Astrocyte of the spinal cord (primary cell): ENCODE data around the gene LYPD6B.
"Not testable (repeated sequence)": the region's sequence is repeated elsewhere in the genome, so short reads cannot be mapped to it uniquely, and the experiment has no call there.

ENCODE experiments used
- DNase-seq: peaks from one replicate; pipeline ENCODE4 v3.0.0; 2011; ENCODE audit warnings: low read depth, low spot score
- H3K4me3 ChIP-seq: 2 replicates; pipeline ENCODE4 v1.5.1; 2011; ENCODE audit warnings: low read depth, mild to moderate bottlenecking, low read length, moderate library complexity
- CTCF ChIP-seq: IDR thresholded peaks from 2 replicates; pipeline ENCODE4 v1.5.1; 2012; ENCODE audit warnings: low read depth, mild to moderate bottlenecking, low read length, inconsistent platforms
- in situ Hi-C: cut with HindIII; loops from 2 replicates; pipeline ENCODE4 v1.10.0; 2017; ENCODE audit warnings: low sequenced_read_pairs

LYPD6B gene

GRCh38 chr2:149236410-149236809 is 197.9 kb downstream of the LYPD6B start:
- DNase-seq, result no peak
- in situ Hi-C loops, result no loop called here
- TF ChIP-seq CTCF, result no peak
- H3K4me3 ChIP-seq, result no peak overlapping the region

- in situ Hi-C loops, result no loop called here
- DNase-seq, result no peak
- no peak for TF ChIP-seq CTCF
- H3K4me3 ChIP-seq, result no peak overlapping the region
These were observed 207.7 kb downstream of the LYPD6B start for GRCh38 chr2:149246186-149246585.

- H3K4me3 ChIP-seq, in situ Hi-C loops, DNase-seq: not testable (repeated sequence)
These were observed 212.9 kb downstream of the LYPD6B start for GRCh38 chr2:149251436-149251835.

GRCh38 chr2:149256877-149257276 is 218.4 kb downstream of the LYPD6B start:
- DNase-seq, in situ Hi-C loops, H3K4me3 ChIP-seq: not testable (repeated sequence)

GRCh38 chr2:149258531-149258930 is 220.0 kb downstream of the LYPD6B start:
- TF ChIP-seq CTCF, result no peak
- no peak for DNase-seq
- no peak overlapping the region for H3K4me3 ChIP-seq
- in situ Hi-C loops, result no loop called here

GRCh38 chr2:149259136-149259535 is 220.6 kb downstream of the LYPD6B start:
- no peak overlapping the region for H3K4me3 ChIP-seq
- TF ChIP-seq CTCF, result no peak
- DNase-seq, result no peak
- in situ Hi-C loops, result no loop called here

GRCh38 chr2:149261692-149262091 is 223.2 kb downstream of the LYPD6B start:
- DNase-seq, result no peak
- in situ Hi-C loops, result no loop called here
- H3K4me3 ChIP-seq, result no peak overlapping the region
- no peak for TF ChIP-seq CTCF
